ENCODE data around the gene ARL3.

DNA sequence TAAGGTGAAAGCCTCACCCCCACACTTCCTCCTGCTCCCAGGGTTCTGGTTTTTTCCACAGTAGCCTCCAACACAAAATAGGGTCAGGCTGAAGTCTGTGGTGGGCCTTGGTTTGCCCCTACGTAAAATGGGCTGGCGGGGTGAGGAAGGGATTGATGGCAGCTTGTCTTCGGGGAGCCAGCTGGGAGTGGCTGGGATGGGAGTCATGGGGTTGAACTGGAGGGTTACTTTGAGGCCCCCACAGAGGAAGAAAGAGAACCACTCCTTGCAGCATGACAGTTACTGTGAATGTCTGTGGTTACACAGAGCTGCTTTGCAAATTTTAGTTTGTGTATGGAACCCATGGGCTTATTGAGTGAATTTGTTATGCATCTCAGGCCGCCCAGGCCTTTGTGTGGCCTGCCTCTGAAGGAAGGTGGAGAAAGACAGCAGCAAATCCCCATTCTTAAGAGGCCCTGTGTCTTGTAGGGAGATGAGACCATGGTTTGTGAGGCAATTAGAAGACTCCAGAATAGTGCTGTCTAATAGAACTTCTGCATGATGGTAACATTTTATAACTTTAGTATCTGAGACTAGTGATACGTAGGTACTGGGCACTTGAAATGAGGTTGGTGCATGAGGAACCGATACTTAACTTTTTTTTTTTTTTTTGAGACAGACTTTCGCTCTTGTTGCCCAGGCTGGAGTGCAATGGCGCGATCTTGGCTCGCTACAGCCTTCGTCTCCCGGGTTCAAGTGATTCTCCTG lies 61.9 kb downstream of the ARL3 start:
- TF ChIP-seq, protein P1, sequence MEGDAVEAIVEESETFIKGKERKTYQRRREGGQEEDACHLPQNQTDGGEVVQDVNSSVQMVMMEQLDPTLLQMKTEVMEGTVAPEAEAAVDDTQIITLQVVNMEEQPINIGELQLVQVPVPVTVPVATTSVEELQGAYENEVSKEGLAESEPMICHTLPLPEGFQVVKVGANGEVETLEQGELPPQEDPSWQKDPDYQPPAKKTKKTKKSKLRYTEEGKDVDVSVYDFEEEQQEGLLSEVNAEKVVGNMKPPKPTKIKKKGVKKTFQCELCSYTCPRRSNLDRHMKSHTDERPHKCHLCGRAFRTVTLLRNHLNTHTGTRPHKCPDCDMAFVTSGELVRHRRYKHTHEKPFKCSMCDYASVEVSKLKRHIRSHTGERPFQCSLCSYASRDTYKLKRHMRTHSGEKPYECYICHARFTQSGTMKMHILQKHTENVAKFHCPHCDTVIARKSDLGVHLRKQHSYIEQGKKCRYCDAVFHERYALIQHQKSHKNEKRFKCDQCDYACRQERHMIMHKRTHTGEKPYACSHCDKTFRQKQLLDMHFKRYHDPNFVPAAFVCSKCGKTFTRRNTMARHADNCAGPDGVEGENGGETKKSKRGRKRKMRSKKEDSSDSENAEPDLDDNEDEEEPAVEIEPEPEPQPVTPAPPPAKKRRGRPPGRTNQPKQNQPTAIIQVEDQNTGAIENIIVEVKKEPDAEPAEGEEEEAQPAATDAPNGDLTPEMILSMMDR (IDR thresholded peaks at IDR 0.05), result no peak
- TF ChIP-seq POLR2A (IDR thresholded peaks at IDR 0.05; ENCODE audit: low read depth), result no peak

Data from esophagus muscularis mucosa (tissue), 3 donors.